CD4-positive, alpha-beta T cell treated with Interleukin-6 at 100 ng/mL for 8 hours (primary cell): ENCODE measurements around the gene TTC33.

ENCODE experiments used
- DNase-seq: peaks from one replicate; pipeline ENCODE4 v3.0.0-alpha.2; 2020; ENCODE audit warnings: mixed read lengths, low spot score

TTC33 gene

GRCh38 chr5:40521108-40521785 is 234.5 kb downstream of the TTC33 start:
- DNase-seq = no peak

- no peak for DNase-seq
Observed at GRCh38 chr5:40518485-40518917, 237.3 kb downstream of the TTC33 start.

GRCh38 chr5:40515476-40515875 is 240.3 kb downstream of the TTC33 start:
- DNase-seq = no peak

- DNase-seq = peak; percentile 28
Observed at GRCh38 chr5:40514976-40515375, 240.8 kb downstream of the TTC33 start.

- no peak for DNase-seq
Observed at GRCh38 chr5:40511801-40512200, 244.0 kb downstream of the TTC33 start.

GRCh38 chr5:40507095-40507494 is 248.7 kb downstream of the TTC33 start:
- no peak for DNase-seq

- DNase-seq = no peak
Observed at GRCh38 chr5:40505031-40505430, 250.7 kb downstream of the TTC33 start.

- DNase-seq = no peak
Observed at GRCh38 chr5:40503439-40503838, 252.3 kb downstream of the TTC33 start.

GRCh38 chr5:40502736-40503135 is 253.0 kb downstream of the TTC33 start:
- no peak for DNase-seq

GRCh38 chr5:40501711-40502444 is 253.9 kb downstream of the TTC33 start:
- no peak for DNase-seq

GRCh38 chr5:40499518-40500273 is 256.1 kb downstream of the TTC33 start:
- DNase-seq = no peak

GRCh38 chr5:40499007-40499406 is 256.8 kb downstream of the TTC33 start:
- no peak for DNase-seq

- DNase-seq = no peak
Observed at GRCh38 chr5:40497573-40497972, 258.2 kb downstream of the TTC33 start.

- DNase-seq = no peak
Observed at GRCh38 chr5:40495237-40495635, 260.5 kb downstream of the TTC33 start.

- no peak for DNase-seq
Observed at GRCh38 chr5:40494631-40495236, 261.0 kb downstream of the TTC33 start.

- no peak for DNase-seq
Observed at GRCh38 chr5:40492056-40492455, 263.7 kb downstream of the TTC33 start.

GRCh38 chr5:40491644-40492043 is 264.1 kb downstream of the TTC33 start:
- DNase-seq = no peak

- DNase-seq = no peak
Observed at GRCh38 chr5:40490464-40491111, 265.2 kb downstream of the TTC33 start.

- DNase-seq = no peak
Observed at GRCh38 chr5:40489421-40489820, 266.3 kb downstream of the TTC33 start.

GRCh38 chr5:40486437-40487275 is 269.1 kb downstream of the TTC33 start:
- DNase-seq = peak; percentile 41
